ENCODE data around the gene GPR137.

The GPR137 gene

GRCh38 chr11:64275841-64276240, 9.8 kb upstream of the GPR137 start:
- CTCF ChIA-PET, result interaction anchor here (0.6 to 1.1 kb wide), 4 partner anchors 25 to 350 kb away, joined by 3 to 8 read pairs (median 4); no protein-coding TSS in a partner anchor
- TF ChIP-seq FOXM1 (IDR thresholded peaks at IDR 0.05; ENCODE audit: borderline replicate concordance), result no peak
- TF ChIP-seq FOXA1 (IDR thresholded peaks at IDR 0.05), result no peak
- no peak for TF ChIP-seq FOXK2 (IDR thresholded peaks at IDR 0.05)
- TF ChIP-seq HDGF (IDR thresholded peaks at IDR 0.05; ENCODE audit: borderline replicate concordance), result no peak
- TF ChIP-seq BHLHE40 (IDR thresholded peaks at IDR 0.05; ENCODE audit: borderline replicate concordance), result no peak
- no peak for TF ChIP-seq ARNT (IDR thresholded peaks at IDR 0.05)
- TF ChIP-seq SP1 (IDR thresholded peaks at IDR 0.05), result no peak
- TF ChIP-seq, protein P1, sequence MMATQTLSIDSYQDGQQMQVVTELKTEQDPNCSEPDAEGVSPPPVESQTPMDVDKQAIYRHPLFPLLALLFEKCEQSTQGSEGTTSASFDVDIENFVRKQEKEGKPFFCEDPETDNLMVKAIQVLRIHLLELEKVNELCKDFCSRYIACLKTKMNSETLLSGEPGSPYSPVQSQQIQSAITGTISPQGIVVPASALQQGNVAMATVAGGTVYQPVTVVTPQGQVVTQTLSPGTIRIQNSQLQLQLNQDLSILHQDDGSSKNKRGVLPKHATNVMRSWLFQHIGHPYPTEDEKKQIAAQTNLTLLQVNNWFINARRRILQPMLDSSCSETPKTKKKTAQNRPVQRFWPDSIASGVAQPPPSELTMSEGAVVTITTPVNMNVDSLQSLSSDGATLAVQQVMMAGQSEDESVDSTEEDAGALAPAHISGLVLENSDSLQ (IDR thresholded peaks at IDR 0.05), result no peak
- no peak for TF ChIP-seq LEF1 (IDR thresholded peaks at IDR 0.05; ENCODE audit: borderline replicate concordance)
- TF ChIP-seq TARDBP (IDR thresholded peaks at IDR 0.05), result no peak
- TF ChIP-seq CTBP1 (IDR thresholded peaks at IDR 0.05; ENCODE audit: borderline replicate concordance), result no peak
- TF ChIP-seq NFRKB (IDR thresholded peaks at IDR 0.05), result no peak
- TF ChIP-seq L3MBTL2 (conservative IDR thresholded peaks at IDR 0.05), result no peak
- no peak for TF ChIP-seq SUZ12 (IDR thresholded peaks at IDR 0.05)
- no peak for TF ChIP-seq ELF4 (IDR thresholded peaks at IDR 0.05)
- TF ChIP-seq ZNF384 (IDR thresholded peaks at IDR 0.05), result no peak
- POLR2A ChIA-PET, result interaction anchor here (0.8 to 1.6 kb wide), 4 partner anchors 11 to 74 kb away, joined by 3 to 4 read pairs (median 3); partner anchors contain the start of genes PRDX5 and TRMT112
- DNase-seq (ENCODE audit: extremely low spot score), result no peak

GRCh38 chr11:64276653-64277431, 8.8 kb upstream of the GPR137 start:
- TF ChIP-seq FOXK2 (IDR thresholded peaks at IDR 0.05) (no peak), BHLHE40 (IDR thresholded peaks at IDR 0.05; ENCODE audit: borderline replicate concordance) (no peak), FOXA1 (IDR thresholded peaks at IDR 0.05) (no peak), ELF4 (IDR thresholded peaks at IDR 0.05) (no peak), TARDBP (IDR thresholded peaks at IDR 0.05) (no peak), SP1 (IDR thresholded peaks at IDR 0.05) (no peak), HDGF (IDR thresholded peaks at IDR 0.05; ENCODE audit: borderline replicate concordance) (no peak), CTBP1 (IDR thresholded peaks at IDR 0.05; ENCODE audit: borderline replicate concordance) (no peak), FOXM1 (IDR thresholded peaks at IDR 0.05; ENCODE audit: borderline replicate concordance) (no peak), SUZ12 (IDR thresholded peaks at IDR 0.05) (no peak), ARNT (IDR thresholded peaks at IDR 0.05) (no peak), ZNF384 (IDR thresholded peaks at IDR 0.05) (no peak), L3MBTL2 (conservative IDR thresholded peaks at IDR 0.05) (no peak), LEF1 (IDR thresholded peaks at IDR 0.05; ENCODE audit: borderline replicate concordance) (no peak), NFRKB (IDR thresholded peaks at IDR 0.05) (no peak)
- TF ChIP-seq, protein P1 (IDR thresholded peaks at IDR 0.05), result no peak
- no peak for DNase-seq (ENCODE audit: extremely low spot score)
- ChIA-PET CTCF (interaction anchor here (0.6 to 1.1 kb wide), 2 partner anchors 24 to 349 kb away, joined by 3 to 8 read pairs; no protein-coding TSS in a partner anchor), POLR2A (interaction anchor here (1.1 to 1.6 kb wide), 3 partner anchors 10 to 41 kb away, joined by 3 to 4 read pairs (median 3); partner anchors contain the start of genes PRDX5 and TRMT112)

GRCh38 chr11:64278576-64279190, 7.0 kb upstream of the GPR137 start:
- TF ChIP-seq, protein P1 (IDR thresholded peaks at IDR 0.05), result no peak
- TF ChIP-seq TARDBP (IDR thresholded peaks at IDR 0.05) (no peak), LEF1 (IDR thresholded peaks at IDR 0.05; ENCODE audit: borderline replicate concordance) (no peak), BHLHE40 (IDR thresholded peaks at IDR 0.05; ENCODE audit: borderline replicate concordance) (no peak), CTBP1 (IDR thresholded peaks at IDR 0.05; ENCODE audit: borderline replicate concordance) (no peak), ARNT (IDR thresholded peaks at IDR 0.05) (no peak), FOXA1 (IDR thresholded peaks at IDR 0.05) (no peak), HDGF (IDR thresholded peaks at IDR 0.05; ENCODE audit: borderline replicate concordance) (no peak), FOXK2 (IDR thresholded peaks at IDR 0.05) (no peak), SUZ12 (IDR thresholded peaks at IDR 0.05) (no peak), NFRKB (IDR thresholded peaks at IDR 0.05) (no peak), SP1 (IDR thresholded peaks at IDR 0.05) (no peak), ELF4 (IDR thresholded peaks at IDR 0.05) (no peak), ZNF384 (IDR thresholded peaks at IDR 0.05) (no peak), L3MBTL2 (conservative IDR thresholded peaks at IDR 0.05) (no peak), FOXM1 (IDR thresholded peaks at IDR 0.05; ENCODE audit: borderline replicate concordance) (no peak)
- POLR2A ChIA-PET, result no interaction called here
- CTCF ChIA-PET, result no interaction called here
- no peak for DNase-seq (ENCODE audit: extremely low spot score)

- CTCF ChIA-PET, result no interaction called here
- TF ChIP-seq BHLHE40 (IDR thresholded peaks at IDR 0.05; ENCODE audit: borderline replicate concordance), result no peak
- no peak for TF ChIP-seq FOXM1 (IDR thresholded peaks at IDR 0.05; ENCODE audit: borderline replicate concordance)
- TF ChIP-seq SP1 (IDR thresholded peaks at IDR 0.05), result no peak
- TF ChIP-seq ARNT (IDR thresholded peaks at IDR 0.05), result no peak
- no peak for TF ChIP-seq LEF1 (IDR thresholded peaks at IDR 0.05; ENCODE audit: borderline replicate concordance)
- no peak for TF ChIP-seq FOXK2 (IDR thresholded peaks at IDR 0.05)
- TF ChIP-seq, protein P1 (IDR thresholded peaks at IDR 0.05), result no peak
- no peak for TF ChIP-seq ZNF384 (IDR thresholded peaks at IDR 0.05)
- TF ChIP-seq NFRKB (IDR thresholded peaks at IDR 0.05), result no peak
- no peak for TF ChIP-seq HDGF (IDR thresholded peaks at IDR 0.05; ENCODE audit: borderline replicate concordance)
- no peak for DNase-seq (ENCODE audit: extremely low spot score)
- POLR2A ChIA-PET, result interaction anchor here (8.5 kb wide), 1 partner anchor 11 kb away, joined by 81 read pairs; no protein-coding TSS in a partner anchor
These were observed 3.5 kb upstream of the GPR137 start for GRCh38 chr11:64281957-64282770.

Data from HEK293T (cell line).